ENCODE data around the gene FRMPD2.

- no peak for TF ChIP-seq REST (IDR thresholded peaks at IDR 0.05; ENCODE audit: insufficient read depth in 1 of 2, low read depth in 2 of 2, low read length in 2 of 2)
- TF ChIP-seq SIN3A (IDR thresholded peaks at IDR 0.05; ENCODE audit: borderline replicate concordance, insufficient read depth, low read length): no peak
- no peak for TF ChIP-seq POLR2AphosphoS5 (IDR thresholded peaks at IDR 0.05; ENCODE audit: low read depth, low read length)
- TF ChIP-seq FOXP2 (optimal IDR thresholded peaks at IDR 0.05; ENCODE audit: borderline replicate concordance, extremely low read depth, extremely low read length, insufficient read depth): no peak
Observed at GRCh38 chr10:48237259-48238250, 36.9 kb downstream of the FRMPD2 start.

All from PFSK-1 (cell line).